ENCODE results near the gene GSTCD.
"Not testable (repeated sequence)": the region's sequence is repeated elsewhere in the genome, so short reads cannot be mapped to it uniquely, and the experiment has no call there.

GSTCD gene, protein sequence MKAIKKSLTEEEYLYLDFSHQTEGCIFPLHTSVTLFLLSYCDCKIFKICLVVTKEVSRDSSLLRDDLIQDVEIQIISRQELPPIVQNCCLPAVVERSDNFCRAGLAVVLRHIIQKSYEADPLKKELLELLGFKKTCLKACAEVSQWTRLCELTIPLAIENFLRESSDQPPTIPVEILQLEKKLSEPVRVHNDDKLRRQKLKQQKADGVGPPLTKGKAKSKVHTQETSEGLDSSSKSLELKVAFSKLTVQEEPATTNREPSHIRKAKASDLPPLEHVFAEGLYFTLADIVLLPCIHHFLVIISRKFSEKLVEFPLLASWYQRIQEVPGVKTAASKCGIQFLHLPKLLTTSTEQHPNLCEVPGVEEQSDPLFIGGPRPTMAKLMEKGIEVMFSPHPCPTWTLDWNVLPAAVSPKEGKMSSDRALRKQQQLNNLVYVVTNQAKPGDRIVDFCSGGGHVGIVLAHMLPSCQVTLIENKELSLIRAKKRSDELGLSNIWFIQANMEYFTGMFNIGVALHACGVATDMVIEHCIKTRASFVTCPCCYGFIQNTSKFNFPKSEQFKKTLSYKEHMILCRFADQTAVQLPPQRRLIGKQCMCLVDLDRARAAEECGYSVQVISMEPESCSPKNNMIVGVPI

DNA sequence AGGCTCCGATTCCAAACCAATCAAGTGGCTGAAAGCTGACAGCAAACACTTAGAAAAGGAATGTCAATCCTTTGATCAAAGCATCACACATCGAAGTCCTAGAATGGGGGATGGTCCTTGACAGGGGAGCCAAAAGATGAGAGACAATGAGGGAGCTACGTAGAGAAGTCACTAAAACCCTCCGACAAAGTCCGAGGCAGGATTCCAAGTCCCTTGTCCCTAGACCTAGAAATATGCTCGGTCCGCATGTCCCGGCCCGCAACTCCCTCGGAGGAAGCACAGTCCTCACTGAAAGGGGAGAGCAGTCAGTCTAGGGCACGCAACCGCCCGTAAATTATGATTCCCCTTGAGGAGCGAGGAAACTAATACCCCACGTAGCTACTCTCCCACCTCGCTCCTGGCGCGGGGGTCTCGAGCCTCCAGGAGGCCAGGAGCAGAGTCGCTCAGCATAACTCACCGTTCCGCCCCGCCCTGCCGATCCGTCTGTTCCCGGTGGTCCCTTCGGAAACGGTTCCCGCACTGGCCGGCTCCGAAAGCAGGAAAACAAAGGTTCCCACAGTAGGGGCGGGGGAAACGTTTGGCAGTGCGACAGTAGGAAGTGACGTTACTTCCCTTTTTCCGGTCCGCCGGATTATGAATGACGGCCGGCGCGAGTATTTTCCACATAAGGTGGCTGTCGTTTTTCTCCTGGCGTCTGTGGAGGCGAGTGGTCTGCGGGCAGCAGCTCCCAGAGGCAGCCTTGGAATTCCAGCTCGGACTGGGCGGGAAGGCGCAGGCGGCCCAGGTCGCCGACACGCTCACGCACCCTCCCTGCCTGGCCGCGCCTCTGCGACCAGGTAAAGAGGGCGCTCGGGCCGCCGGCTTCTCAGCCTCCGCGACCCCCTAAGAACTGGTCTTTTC lies at the start of gene GSTCD, which contains the start of gene INTS12:
TSS of gene GSTCD (plus strand) at position 604 of the 900 bp plus-strand sequence. CDS start 8,830 bp downstream, outside the sequence.
TSS of gene INTS12 (minus strand) at position 509 of the 900 bp plus-strand sequence. CDS start 8,684 bp downstream, outside the sequence.
- in situ Hi-C loops (cut with MboI; ENCODE audit: low sequenced_read_pairs), result no loop called here

DNA sequence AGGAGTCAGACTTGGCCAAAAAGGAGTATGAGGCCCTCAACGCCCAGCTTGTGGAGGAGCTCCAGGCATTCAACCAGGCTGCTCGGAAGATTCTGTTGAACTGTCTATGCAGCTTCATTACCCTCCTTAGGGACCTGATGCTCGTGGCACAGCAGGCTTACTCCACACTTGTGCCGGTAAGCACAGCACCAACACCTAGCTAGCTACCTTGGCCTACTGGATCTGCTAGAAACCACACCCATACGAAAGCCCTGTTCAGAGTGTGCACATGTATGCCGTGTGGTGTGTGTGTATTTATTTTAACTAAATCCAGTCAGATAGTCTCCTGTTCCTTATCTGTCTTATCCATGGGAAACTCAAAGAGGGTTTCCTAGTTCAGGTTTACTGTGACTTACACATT lies 49.4 kb upstream of the GSTCD start:
- in situ Hi-C loops (cut with MboI; ENCODE audit: low sequenced_read_pairs), result no loop called here

DNA sequence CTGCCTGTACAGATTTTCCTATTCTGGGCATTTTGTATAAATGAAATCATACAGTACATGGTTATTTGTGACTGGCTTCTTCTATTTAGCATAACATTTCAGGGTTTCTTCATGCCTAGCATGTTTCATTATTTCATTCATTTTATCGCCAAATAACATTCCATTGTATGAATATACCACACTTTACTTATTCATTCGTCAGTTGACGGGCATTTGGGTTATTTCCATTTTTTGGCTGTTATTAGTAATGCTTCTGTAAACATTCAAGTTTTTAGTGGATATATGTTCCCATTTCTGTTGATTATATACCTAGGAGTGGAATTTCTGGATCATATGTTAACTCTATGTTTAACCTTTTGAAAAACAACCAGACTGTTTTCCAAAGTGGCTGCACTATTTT lies 47.6 kb upstream of the GSTCD start:
- in situ Hi-C loops (cut with MboI; ENCODE audit: low sequenced_read_pairs), result no loop called here

DNA sequence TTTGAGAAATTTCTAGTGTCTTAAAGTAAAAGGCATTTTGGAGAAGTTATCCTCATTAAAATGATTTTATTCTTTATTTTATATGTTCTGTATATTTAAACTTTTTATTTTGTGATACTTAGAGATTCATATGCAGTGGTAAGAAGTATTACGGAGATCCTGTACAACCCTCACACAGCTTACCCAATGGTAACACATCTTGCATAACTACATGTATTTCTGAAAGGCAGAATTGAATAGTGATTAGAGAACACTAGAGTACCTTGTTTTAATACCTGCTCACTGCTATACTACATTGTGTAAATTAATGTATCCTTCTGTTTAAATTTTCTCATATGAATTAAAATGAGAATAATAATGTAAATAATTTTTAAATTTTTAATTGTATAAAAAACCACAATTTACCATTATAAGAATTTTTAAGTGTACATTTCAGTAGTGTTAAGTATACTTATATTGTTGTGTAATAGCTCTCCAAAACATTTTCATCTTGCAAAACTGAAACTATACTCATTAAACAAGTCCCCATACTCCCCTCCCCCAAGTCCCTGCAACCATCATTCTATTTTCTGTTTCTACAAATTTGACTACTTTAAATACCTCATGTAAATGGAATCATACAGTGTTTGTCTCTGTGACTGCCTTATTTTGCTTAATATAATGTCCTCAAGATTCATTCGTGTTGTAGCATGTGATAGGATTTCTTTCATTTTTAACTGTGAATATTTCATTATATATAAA lies 45.5 kb upstream of the GSTCD start:
- in situ Hi-C loops (cut with MboI; ENCODE audit: low sequenced_read_pairs), result no loop called here

DNA sequence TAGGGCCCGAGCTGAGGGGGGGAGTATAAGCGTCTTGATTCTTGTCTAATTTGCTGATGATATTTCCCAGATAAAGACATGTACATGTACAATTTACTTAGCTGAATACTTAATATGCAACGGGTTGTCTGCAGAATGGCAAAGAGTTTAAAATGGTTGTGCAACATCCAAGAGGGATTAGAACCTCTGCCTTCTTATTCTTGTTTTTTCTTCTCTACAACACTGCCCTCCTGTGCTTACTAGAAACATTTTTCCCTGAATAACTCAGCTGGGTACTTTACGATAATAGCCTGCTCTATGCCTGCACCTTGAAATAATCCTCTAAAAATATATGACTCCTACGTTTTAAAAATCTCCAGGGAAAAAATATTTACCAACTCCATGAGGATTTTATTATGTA lies 41.9 kb upstream of the GSTCD start:
- in situ Hi-C loops (cut with MboI; ENCODE audit: low sequenced_read_pairs), result no loop called here

DNA sequence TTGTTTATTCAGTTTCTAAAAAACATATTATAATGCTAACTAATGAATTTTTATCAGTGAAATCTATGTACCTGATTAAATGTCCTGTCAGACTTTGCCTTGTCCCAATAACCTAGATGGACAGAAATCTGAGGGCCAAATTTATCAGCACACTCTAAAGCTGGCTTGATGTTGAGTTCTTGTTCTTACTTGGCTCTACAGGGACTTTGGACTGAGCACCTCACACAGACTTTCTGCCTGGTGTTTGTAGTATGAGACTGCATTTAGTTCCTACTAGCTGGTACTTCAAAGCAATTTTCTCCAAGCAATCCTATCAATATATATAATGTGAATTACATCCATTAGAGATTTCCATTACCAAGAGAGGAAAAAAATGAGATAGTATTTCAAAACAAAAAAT lies 37.9 kb upstream of the GSTCD start:
- in situ Hi-C loops (cut with MboI; ENCODE audit: low sequenced_read_pairs), result no loop called here

DNA sequence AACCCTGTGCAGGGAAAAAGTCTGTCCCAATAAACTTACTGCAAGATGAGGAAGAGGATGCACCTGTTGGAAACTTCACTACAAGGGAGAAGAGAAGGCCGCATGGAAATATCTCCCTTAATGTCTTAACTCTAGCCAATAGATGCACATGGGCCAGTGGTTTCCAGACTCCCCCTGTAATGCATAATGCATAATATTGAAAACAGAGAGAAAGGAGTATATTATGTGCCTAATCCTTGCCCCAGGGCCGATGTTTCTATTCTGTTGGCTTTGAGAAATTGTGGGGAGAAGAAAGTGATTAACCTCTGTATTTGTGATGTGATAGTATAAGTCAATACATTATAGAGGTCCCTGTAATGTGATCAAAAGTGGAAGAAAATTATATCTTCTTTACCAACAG lies 37.3 kb upstream of the GSTCD start:
- in situ Hi-C loops (cut with MboI; ENCODE audit: low sequenced_read_pairs), result no loop called here

DNA sequence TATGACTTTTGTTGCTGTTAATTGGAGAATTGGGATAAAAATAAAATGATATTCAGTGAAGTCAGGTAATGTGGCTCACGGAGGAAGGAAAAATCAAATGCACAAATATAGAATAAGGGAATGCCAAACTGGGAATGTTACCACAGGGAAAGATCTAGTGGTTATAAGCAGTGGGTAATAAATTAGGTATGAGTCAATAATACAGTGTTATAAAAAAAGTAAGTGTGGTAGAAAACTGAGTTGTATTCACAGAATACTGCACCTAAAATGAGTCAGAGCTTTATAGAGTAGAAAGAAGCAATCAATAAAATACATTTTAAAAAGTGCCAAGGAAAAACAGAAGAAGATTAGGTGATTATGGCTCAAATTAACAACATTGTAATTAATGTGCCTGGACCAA lies 34.6 kb upstream of the GSTCD start:
- in situ Hi-C loops (cut with MboI; ENCODE audit: low sequenced_read_pairs), result no loop called here

DNA sequence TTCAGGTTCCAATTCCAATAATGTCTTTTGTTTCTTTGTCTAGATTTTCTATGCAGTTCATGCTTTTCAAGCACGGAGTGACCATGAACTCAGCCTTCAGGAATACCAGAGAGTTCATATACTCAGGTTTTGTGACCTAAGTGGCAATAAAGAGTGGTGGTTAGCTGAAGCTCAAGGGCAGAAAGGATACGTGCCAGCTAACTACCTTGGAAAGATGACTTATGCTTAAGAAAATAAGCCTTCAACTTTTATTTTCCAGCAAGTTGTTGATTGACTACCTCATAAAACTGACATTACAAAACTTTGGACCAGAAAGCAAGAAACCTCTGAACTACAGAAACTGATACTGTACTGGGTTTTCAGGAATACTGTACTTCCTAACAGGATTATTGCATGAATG lies 30.9 kb upstream of the GSTCD start:
- in situ Hi-C loops (cut with MboI; ENCODE audit: low sequenced_read_pairs), result no loop called here

DNA sequence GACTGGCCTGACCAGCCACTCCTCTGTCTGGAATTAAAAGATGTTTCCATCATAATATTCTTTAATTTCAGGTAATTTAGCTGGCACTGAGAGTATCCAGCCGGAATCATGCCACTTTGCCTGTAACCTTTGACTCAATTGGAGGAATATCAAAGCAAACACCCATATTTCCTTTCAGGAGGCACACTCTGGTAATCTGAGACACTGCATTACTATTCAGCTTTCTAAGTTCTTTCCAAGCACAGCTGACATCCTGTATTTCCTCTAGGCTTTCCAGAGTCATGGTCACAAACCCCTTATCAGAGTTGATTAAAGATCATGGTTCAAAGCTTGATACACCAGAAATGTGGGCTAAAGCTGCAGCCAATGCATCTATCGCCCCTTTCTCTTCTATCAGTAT lies 29.4 kb upstream of the GSTCD start:
- in situ Hi-C loops (cut with MboI; ENCODE audit: low sequenced_read_pairs), result no loop called here

DNA sequence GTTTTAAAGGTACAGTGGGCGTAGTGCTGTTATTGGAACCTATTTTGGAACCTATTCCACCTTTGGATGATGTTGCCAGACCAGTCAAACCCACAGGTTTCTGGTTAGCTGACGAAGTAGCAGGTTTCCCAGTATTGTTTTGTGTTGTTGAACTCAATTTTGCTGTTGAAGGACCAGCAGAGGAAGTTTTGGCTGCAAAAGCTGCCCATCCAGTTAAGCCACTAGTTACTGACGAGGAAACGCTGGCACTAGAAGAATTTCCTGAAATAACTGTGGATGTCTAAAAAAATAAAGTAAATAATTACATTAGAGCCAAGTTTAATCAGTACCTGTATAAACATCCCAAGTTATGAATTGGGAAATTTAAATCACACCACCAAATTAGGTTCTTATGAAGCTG lies 25.5 kb upstream of the GSTCD start:
- in situ Hi-C loops (cut with MboI; ENCODE audit: low sequenced_read_pairs), result no loop called here

DNA sequence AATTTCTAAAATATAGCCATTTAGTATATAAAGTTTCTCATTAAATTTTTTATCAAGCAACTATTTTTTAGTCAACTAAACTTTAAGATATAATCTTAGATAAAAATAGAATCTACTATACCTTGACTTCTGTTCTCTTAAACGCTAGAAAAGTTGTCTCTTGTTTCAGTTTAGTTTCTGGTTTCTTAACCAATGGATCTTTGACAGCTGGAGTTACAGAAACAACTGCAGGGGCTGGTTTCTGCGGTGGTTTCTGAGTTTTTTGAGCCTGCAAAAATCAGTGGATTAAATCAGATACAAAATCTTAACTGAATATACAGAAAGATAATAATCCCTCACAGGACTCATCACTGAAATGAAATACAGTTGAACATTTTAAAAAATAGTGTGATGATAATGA lies 22.0 kb upstream of the GSTCD start:
- in situ Hi-C loops (cut with MboI; ENCODE audit: low sequenced_read_pairs), result no loop called here

DNA sequence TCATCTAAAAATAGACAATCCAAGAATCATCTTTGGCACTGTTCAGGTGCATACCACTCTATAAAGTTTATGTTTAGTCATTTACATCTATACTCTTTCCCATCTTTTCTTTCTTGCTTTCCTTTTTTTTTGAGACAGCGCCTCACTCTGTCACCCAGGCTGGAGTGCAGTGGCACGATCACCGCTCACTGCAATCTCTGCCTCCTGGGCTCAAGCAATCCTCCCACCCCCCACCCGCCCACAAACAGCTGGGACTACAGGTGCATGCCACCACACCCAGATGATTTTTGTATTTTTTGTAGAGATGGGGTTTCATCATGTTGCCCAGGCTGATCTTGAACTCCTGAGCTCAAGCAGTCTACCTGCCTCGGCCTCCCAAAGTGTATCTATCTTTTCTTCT lies 13.8 kb upstream of the GSTCD start:
- in situ Hi-C loops (cut with MboI; ENCODE audit: low sequenced_read_pairs), result not testable (repeated sequence)

DNA sequence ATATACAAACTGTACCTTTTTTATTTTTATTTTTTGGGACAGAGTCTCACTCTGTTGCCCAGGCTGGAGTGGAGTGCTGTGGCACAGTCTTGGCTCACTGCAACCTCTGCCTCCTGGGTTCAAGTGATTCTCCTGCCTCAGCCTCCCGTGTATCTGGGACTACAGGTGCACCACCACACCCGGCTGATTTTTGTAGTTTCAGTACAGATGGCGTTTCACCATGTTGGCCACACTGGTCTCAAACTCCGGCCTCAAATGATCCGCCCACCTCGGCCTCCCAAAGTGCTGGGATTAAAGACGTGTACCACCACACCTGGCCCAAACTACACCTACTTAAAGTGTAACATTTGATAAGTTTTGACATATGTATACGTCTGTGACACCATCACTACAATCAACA lies 12.8 kb upstream of the GSTCD start:
- in situ Hi-C loops (cut with MboI; ENCODE audit: low sequenced_read_pairs), result not testable (repeated sequence)

DNA sequence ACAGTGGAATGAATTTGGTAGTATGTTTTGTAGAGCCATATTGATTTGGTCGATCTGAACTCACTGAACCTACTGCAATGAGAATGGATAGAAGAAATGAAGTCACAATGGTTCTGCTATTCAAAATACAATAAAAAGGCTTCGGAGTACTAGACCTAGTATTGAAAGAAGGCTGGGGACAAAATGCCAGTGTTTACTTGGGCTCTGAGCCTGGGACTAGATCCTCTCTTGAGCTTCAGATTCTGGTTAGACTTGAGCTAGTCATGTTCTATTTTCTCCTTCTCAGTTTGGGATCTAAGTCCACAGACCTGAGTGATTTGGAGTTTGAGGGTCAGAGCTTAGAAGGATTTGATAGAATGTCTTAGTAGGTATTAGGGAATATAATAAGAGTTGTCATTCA lies 10.0 kb upstream of the GSTCD start:
- in situ Hi-C loops (cut with MboI; ENCODE audit: low sequenced_read_pairs), result no loop called here

DNA sequence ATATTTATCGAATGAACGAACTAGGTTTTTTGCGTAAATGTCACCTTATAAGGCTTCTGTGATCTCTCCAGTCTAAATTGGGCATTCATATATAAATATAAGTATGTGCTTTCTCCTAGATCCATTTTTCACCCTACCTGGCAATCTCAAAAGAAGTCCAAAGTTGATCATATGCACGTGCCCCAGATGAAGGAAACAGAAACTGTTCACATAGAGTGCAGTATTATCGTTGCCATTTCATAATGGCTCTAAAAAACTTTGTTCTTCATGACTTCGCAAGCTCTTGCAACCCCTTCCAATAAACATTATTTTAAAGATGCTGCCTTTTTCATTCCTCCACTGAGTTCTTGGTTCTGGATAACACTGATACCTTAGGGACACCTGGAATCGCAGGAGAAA lies 803 bp upstream of the GSTCD start:
- in situ Hi-C loops (cut with MboI; ENCODE audit: low sequenced_read_pairs), result no loop called here

DNA sequence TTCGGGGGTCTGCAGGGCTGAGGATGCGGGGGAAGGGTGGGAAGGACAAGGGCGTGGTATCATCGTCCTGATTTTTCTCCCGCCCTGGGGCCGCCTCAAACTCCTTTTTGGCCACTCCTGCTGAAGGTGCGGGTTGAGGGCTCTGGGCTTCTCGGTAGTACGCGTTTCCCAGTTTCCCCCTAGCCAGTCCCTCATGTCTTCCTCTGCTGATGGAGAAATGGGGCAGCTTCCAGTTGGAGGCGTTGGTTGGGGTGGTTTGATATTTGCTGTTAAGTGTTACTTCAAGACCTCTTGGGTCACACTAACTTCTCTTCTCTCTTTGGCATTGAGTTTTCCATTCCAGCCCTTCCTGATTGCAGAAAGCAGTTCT lies 482 bp downstream of the GSTCD start:
- in situ Hi-C loops (cut with MboI; ENCODE audit: low sequenced_read_pairs), result no loop called here

DNA sequence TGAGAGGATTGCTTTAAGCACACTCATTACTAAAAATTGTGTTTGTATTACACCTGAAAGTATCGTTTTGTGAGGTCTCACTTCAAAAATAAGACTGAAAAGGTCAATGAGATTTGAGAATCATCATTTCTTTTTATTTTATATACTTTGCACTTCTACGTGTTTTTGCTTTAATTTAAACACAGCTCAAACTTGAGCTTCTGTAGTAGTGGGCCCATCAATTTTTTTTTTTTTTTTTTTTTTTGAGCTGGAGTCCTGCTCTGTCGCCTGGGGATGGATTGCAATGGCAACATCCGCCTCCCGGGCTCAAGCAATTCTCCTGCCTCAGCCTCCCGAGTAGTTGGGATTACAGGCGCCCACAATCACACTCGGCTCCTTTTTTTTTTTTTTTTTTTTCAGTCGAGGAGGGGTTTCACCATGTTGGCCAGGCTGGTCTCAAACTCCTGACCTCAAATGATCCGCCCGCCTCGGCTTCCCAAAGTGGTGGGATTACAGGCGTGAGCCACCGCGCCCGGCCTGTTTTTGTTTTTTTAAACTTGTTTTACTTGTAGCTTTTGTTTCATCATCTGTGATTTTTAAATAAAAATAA lies 1.5 kb downstream of the GSTCD start:
- in situ Hi-C loops (cut with MboI; ENCODE audit: low sequenced_read_pairs), result no loop called here

DNA sequence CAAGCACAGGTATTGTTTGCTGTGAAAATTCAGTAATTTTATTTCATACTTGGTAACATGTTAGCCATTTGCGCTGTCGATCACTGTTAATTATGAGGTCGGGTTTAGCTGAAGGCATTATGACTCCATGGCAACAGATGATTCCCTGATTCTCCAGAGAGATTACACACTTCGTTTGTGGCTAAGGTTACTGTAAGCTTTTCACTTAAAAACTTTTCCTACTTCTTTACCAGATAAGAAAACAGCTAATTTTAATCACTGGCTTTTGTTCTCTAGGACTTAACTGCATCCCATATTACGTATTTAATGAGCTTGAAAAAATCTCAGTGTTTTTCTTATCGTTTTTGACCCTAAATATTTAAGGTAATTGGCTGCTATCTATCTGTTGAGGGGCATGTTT lies 2.1 kb downstream of the GSTCD start:
- in situ Hi-C loops (cut with MboI; ENCODE audit: low sequenced_read_pairs), result no loop called here

DNA sequence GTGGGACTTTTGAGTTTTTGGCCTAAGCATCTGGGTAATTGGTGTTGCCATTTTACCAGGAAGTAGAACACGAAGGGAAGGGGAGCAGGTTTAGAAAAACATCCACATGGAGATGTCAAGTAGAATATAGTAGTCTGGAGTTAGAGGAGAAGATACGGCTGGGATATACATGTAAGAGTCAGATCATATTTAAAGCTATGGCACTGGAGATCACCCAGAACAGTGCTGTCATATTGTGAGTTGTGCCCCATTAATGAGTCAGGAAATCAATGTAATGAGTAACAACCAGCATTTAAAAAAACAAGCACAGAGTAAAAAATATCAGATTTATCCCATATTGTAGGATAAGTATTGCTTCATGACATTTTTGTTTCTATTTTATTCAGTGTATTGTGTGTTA lies 4.2 kb downstream of the GSTCD start:
- in situ Hi-C loops (cut with MboI; ENCODE audit: low sequenced_read_pairs), result no loop called here

All from HL-60/S4 treated with phorbol 12-myristate 13-acetate at 8.2 ng/mL for 4 days and 3 days (cell line).